Measurements from ENCODE around the gene CHD9.
"Not testable (repeated sequence)": the region's sequence is repeated elsewhere in the genome, so short reads cannot be mapped to it uniquely, and the experiment has no call there.

DNA sequence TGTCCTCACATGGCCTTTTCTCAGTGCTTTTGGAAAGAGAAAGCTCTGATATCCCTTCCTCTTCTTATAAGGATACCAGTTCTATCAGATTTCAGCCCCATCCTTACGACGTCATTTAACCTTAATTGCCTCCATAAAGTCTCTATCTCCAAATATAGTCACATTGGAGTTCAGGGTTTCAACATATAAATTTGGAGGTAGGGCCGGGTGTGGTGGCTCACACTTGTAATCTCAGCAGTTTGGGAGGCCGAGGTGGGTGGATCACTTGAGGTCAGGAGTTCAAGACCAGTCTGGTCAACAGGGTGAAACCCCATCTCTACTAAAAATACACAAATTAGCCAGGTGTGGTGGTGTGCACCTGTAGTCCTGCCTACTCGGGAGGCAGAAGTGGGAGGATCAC, 7.3 kb upstream of the CHD9 start:
- not testable (repeated sequence) for TF ChIP-seq ZNF165 (CRISPR knock-in tag; IDR thresholded peaks at IDR 0.05; ENCODE audit: borderline replicate concordance); POLR2AphosphoS5 (IDR thresholded peaks at IDR 0.05; ENCODE audit: control insufficient read depth, insufficient read depth, low read depth, low read length); ZNF253 (CRISPR knock-in tag; conservative IDR thresholded peaks at IDR 0.05); JUND (IDR thresholded peaks at IDR 0.05; ENCODE audit: borderline replicate concordance, low read depth, low read length); JUND (tag; IDR thresholded peaks at IDR 0.05; ENCODE audit: borderline replicate concordance, low read depth, low read length); POLR2A (conservative IDR thresholded peaks at IDR 0.05); SMAD1 (IDR thresholded peaks at IDR 0.05; ENCODE audit: low read depth, low read length, partially characterized antibody); MEIS2 (IDR thresholded peaks at IDR 0.05; ENCODE audit: partially characterized antibody); SP2 (IDR thresholded peaks at IDR 0.05; ENCODE audit: extremely low read depth, low read depth, low read length, poor library complexity, severe bottlenecking); ZNF707 (CRISPR knock-in tag; conservative IDR thresholded peaks at IDR 0.05); CC2D1A (IDR thresholded peaks at IDR 0.05)
- TF ChIP-seq, protein P1, sequence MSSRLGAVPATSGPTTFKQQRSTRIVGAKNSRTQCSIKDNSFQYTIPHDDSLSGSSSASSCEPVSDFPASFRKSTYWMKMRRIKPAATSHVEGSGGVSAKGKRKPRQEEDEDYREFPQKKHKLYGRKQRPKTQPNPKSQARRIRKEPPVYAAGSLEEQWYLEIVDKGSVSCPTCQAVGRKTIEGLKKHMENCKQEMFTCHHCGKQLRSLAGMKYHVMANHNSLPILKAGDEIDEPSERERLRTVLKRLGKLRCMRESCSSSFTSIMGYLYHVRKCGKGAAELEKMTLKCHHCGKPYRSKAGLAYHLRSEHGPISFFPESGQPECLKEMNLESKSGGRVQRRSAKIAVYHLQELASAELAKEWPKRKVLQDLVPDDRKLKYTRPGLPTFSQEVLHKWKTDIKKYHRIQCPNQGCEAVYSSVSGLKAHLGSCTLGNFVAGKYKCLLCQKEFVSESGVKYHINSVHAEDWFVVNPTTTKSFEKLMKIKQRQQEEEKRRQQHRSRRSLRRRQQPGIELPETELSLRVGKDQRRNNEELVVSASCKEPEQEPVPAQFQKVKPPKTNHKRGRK (tag; IDR thresholded peaks at IDR 0.05), result not testable (repeated sequence)
- TF ChIP-seq, protein P2, sequence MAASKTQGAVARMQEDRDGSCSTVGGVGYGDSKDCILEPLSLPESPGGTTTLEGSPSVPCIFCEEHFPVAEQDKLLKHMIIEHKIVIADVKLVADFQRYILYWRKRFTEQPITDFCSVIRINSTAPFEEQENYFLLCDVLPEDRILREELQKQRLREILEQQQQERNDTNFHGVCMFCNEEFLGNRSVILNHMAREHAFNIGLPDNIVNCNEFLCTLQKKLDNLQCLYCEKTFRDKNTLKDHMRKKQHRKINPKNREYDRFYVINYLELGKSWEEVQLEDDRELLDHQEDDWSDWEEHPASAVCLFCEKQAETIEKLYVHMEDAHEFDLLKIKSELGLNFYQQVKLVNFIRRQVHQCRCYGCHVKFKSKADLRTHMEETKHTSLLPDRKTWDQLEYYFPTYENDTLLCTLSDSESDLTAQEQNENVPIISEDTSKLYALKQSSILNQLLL (CRISPR knock-in tag; IDR thresholded peaks at IDR 0.05; ENCODE audit: borderline replicate concordance), result not testable (repeated sequence)
- TF ChIP-seq, protein P3, sequence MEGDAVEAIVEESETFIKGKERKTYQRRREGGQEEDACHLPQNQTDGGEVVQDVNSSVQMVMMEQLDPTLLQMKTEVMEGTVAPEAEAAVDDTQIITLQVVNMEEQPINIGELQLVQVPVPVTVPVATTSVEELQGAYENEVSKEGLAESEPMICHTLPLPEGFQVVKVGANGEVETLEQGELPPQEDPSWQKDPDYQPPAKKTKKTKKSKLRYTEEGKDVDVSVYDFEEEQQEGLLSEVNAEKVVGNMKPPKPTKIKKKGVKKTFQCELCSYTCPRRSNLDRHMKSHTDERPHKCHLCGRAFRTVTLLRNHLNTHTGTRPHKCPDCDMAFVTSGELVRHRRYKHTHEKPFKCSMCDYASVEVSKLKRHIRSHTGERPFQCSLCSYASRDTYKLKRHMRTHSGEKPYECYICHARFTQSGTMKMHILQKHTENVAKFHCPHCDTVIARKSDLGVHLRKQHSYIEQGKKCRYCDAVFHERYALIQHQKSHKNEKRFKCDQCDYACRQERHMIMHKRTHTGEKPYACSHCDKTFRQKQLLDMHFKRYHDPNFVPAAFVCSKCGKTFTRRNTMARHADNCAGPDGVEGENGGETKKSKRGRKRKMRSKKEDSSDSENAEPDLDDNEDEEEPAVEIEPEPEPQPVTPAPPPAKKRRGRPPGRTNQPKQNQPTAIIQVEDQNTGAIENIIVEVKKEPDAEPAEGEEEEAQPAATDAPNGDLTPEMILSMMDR (IDR thresholded peaks at IDR 0.05 in 2 of 3, conservative IDR thresholded peaks at IDR 0.05 in 1 of 3; ENCODE audit: insufficient read depth in 2 of 3, low read depth in 1 of 3, low read length in 3 of 3), result not testable (repeated sequence)
